ENCODE results near the gene LEFTY1.

LEFTY1 gene

GRCh38 chr1:225928186-225929175 lies 39.5 kb upstream of the LEFTY1 start:
- Histone ChIP-seq H3K9me3 (ENCODE audit: control insufficient read depth in 1 of 2, low read length in 2 of 2) (no peaks in the 10 kb centered on the region), H3K4me1 (ENCODE audit: control insufficient read depth in 1 of 2, insufficient read depth in 2 of 2, low read length in 2 of 2) (peaks cover under 1 to 1% of the 10 kb centered on the region in 2 donors), H3K27ac (ENCODE audit: low read depth, low read length) (no peak overlapping the region), H3K4me3 (ENCODE audit: low read depth in 1 of 2, low read length in 2 of 2) (no peak overlapping the region), H3K9ac (ENCODE audit: low read depth in 1 of 2, low read length in 2 of 2) (no peak overlapping the region), H3K27me3 (ENCODE audit: control insufficient read depth in 1 of 2, insufficient read depth in 2 of 2, low read length in 2 of 2) (no peaks in the 10 kb centered on the region), H3K36me3 (ENCODE audit: control insufficient read depth in 1 of 2, insufficient read depth in 2 of 2, low read length in 2 of 2) (no peaks in the 10 kb centered on the region)

GRCh38 chr1:225926551-225927113 lies 37.7 kb upstream of the LEFTY1 start:
- Histone ChIP-seq H3K27me3 (ENCODE audit: control insufficient read depth in 1 of 2, insufficient read depth in 2 of 2, low read length in 2 of 2) (no peaks in the 10 kb centered on the region), H3K9ac (ENCODE audit: low read depth in 1 of 2, low read length in 2 of 2) (no peak overlapping the region), H3K36me3 (ENCODE audit: control insufficient read depth in 1 of 2, insufficient read depth in 2 of 2, low read length in 2 of 2) (peaks cover 6% of the 10 kb centered on the region in 2 donors), H3K4me1 (ENCODE audit: control insufficient read depth in 1 of 2, insufficient read depth in 2 of 2, low read length in 2 of 2) (peaks cover 12 to 20% of the 10 kb centered on the region in 2 donors), H3K4me3 (ENCODE audit: low read depth in 1 of 2, low read length in 2 of 2) (no peak overlapping the region), H3K27ac (ENCODE audit: low read depth, low read length) (no peak overlapping the region), H3K9me3 (ENCODE audit: control insufficient read depth in 1 of 2, low read length in 2 of 2) (no peaks in the 10 kb centered on the region)

- H3K9me3 ChIP-seq (ENCODE audit: control insufficient read depth in 1 of 2, low read length in 2 of 2) = no peaks in the 10 kb centered on the region
- peak within 1 kb of the TSS; percentile 91 to 98 for H3K9ac ChIP-seq (ENCODE audit: low read depth in 1 of 2, low read length in 2 of 2)
- peaks cover 11 to 19% of the 10 kb centered on the region in 2 donors for H3K36me3 ChIP-seq (ENCODE audit: control insufficient read depth in 1 of 2, insufficient read depth in 2 of 2, low read length in 2 of 2)
- H3K4me3 ChIP-seq (ENCODE audit: low read depth in 1 of 2, low read length in 2 of 2) = peak within 1 kb of the TSS; percentile 96 to 97
- H3K4me1 ChIP-seq (ENCODE audit: control insufficient read depth in 1 of 2, insufficient read depth in 2 of 2, low read length in 2 of 2) = peaks cover 20 to 21% of the 10 kb centered on the region in 2 donors
- no peaks in the 10 kb centered on the region for H3K27me3 ChIP-seq (ENCODE audit: control insufficient read depth in 1 of 2, insufficient read depth in 2 of 2, low read length in 2 of 2)
- H3K27ac ChIP-seq (ENCODE audit: low read depth, low read length) = peak within 1 kb of the TSS; percentile 82
Measured at GRCh38 chr1:225923692-225924555, 35.0 kb upstream of the LEFTY1 start, which contains the start of gene PYCR2. Gene PYCR2 (minus strand): TSS chr1:225924250. CDS start chr1:225924110, 140 bp downstream.

- peaks cover 20 to 21% of the 10 kb centered on the region in 2 donors for H3K4me1 ChIP-seq (ENCODE audit: control insufficient read depth in 1 of 2, insufficient read depth in 2 of 2, low read length in 2 of 2)
- peak overlapping the region; percentile 96 to 97 for H3K4me3 ChIP-seq (ENCODE audit: low read depth in 1 of 2, low read length in 2 of 2)
- H3K9me3 ChIP-seq (ENCODE audit: control insufficient read depth in 1 of 2, low read length in 2 of 2) = no peaks in the 10 kb centered on the region
- H3K36me3 ChIP-seq (ENCODE audit: control insufficient read depth in 1 of 2, insufficient read depth in 2 of 2, low read length in 2 of 2) = peaks cover 11 to 19% of the 10 kb centered on the region in 2 donors
- no peaks in the 10 kb centered on the region for H3K27me3 ChIP-seq (ENCODE audit: control insufficient read depth in 1 of 2, insufficient read depth in 2 of 2, low read length in 2 of 2)
- H3K9ac ChIP-seq (ENCODE audit: low read depth in 1 of 2, low read length in 2 of 2) = peak overlapping the region; percentile 91 to 98
- no peak overlapping the region for H3K27ac ChIP-seq (ENCODE audit: low read depth, low read length)
Measured at GRCh38 chr1:225923381-225923691, 34.4 kb upstream of the LEFTY1 start.

GRCh38 chr1:225921734-225922709 lies 33.1 kb upstream of the LEFTY1 start:
- Histone ChIP-seq H3K4me1 (ENCODE audit: control insufficient read depth in 1 of 2, insufficient read depth in 2 of 2, low read length in 2 of 2) (peaks cover 20 to 21% of the 10 kb centered on the region in 2 donors), H3K4me3 (ENCODE audit: low read depth in 1 of 2, low read length in 2 of 2) (peak overlapping the region in 1 of 2 donors; percentile 96), H3K9me3 (ENCODE audit: control insufficient read depth in 1 of 2, low read length in 2 of 2) (no peaks in the 10 kb centered on the region), H3K9ac (ENCODE audit: low read depth in 1 of 2, low read length in 2 of 2) (peak overlapping the region in 1 of 2 donors; percentile 29), H3K27ac (ENCODE audit: low read depth, low read length) (no peak overlapping the region), H3K27me3 (ENCODE audit: control insufficient read depth in 1 of 2, insufficient read depth in 2 of 2, low read length in 2 of 2) (no peaks in the 10 kb centered on the region), H3K36me3 (ENCODE audit: control insufficient read depth in 1 of 2, insufficient read depth in 2 of 2, low read length in 2 of 2) (peaks cover 11 to 26% of the 10 kb centered on the region in 2 donors)

GRCh38 chr1:225919906-225920305 lies 31.0 kb upstream of the LEFTY1 start:
- Histone ChIP-seq H3K36me3 (ENCODE audit: control insufficient read depth in 1 of 2, insufficient read depth in 2 of 2, low read length in 2 of 2) (peaks cover 11 to 37% of the 10 kb centered on the region in 2 donors), H3K4me1 (ENCODE audit: control insufficient read depth in 1 of 2, insufficient read depth in 2 of 2, low read length in 2 of 2) (peaks cover 20 to 21% of the 10 kb centered on the region in 2 donors), H3K9me3 (ENCODE audit: control insufficient read depth in 1 of 2, low read length in 2 of 2) (no peaks in the 10 kb centered on the region), H3K9ac (ENCODE audit: low read depth in 1 of 2, low read length in 2 of 2) (no peak overlapping the region), H3K27me3 (ENCODE audit: control insufficient read depth in 1 of 2, insufficient read depth in 2 of 2, low read length in 2 of 2) (no peaks in the 10 kb centered on the region), H3K4me3 (ENCODE audit: low read depth in 1 of 2, low read length in 2 of 2) (no peak overlapping the region), H3K27ac (ENCODE audit: low read depth, low read length) (no peak overlapping the region)

GRCh38 chr1:225918280-225918679 lies 29.3 kb upstream of the LEFTY1 start:
- Histone ChIP-seq H3K4me1 (ENCODE audit: control insufficient read depth in 1 of 2, insufficient read depth in 2 of 2, low read length in 2 of 2) (peaks cover 17 to 18% of the 10 kb centered on the region in 2 donors), H3K36me3 (ENCODE audit: control insufficient read depth in 1 of 2, insufficient read depth in 2 of 2, low read length in 2 of 2) (peaks cover 11 to 37% of the 10 kb centered on the region in 2 donors), H3K27me3 (ENCODE audit: control insufficient read depth in 1 of 2, insufficient read depth in 2 of 2, low read length in 2 of 2) (no peaks in the 10 kb centered on the region), H3K4me3 (ENCODE audit: low read depth in 1 of 2, low read length in 2 of 2) (no peak overlapping the region), H3K9me3 (ENCODE audit: control insufficient read depth in 1 of 2, low read length in 2 of 2) (no peaks in the 10 kb centered on the region), H3K9ac (ENCODE audit: low read depth in 1 of 2, low read length in 2 of 2) (no peak overlapping the region), H3K27ac (ENCODE audit: low read depth, low read length) (no peak overlapping the region)

GRCh38 chr1:225917536-225917935 lies 28.6 kb upstream of the LEFTY1 start:
- Histone ChIP-seq H3K36me3 (ENCODE audit: control insufficient read depth in 1 of 2, insufficient read depth in 2 of 2, low read length in 2 of 2) (peaks cover 11 to 37% of the 10 kb centered on the region in 2 donors), H3K27ac (ENCODE audit: low read depth, low read length) (no peak overlapping the region), H3K9ac (ENCODE audit: low read depth in 1 of 2, low read length in 2 of 2) (no peak overlapping the region), H3K4me3 (ENCODE audit: low read depth in 1 of 2, low read length in 2 of 2) (no peak overlapping the region), H3K4me1 (ENCODE audit: control insufficient read depth in 1 of 2, insufficient read depth in 2 of 2, low read length in 2 of 2) (peaks cover 10% of the 10 kb centered on the region in 2 donors), H3K27me3 (ENCODE audit: control insufficient read depth in 1 of 2, insufficient read depth in 2 of 2, low read length in 2 of 2) (no peaks in the 10 kb centered on the region), H3K9me3 (ENCODE audit: control insufficient read depth in 1 of 2, low read length in 2 of 2) (no peaks in the 10 kb centered on the region)

GRCh38 chr1:225917101-225917500 lies 28.2 kb upstream of the LEFTY1 start:
- Histone ChIP-seq H3K9me3 (ENCODE audit: control insufficient read depth in 1 of 2, low read length in 2 of 2) (no peaks in the 10 kb centered on the region), H3K27ac (ENCODE audit: low read depth, low read length) (no peak overlapping the region), H3K9ac (ENCODE audit: low read depth in 1 of 2, low read length in 2 of 2) (no peak overlapping the region), H3K27me3 (ENCODE audit: control insufficient read depth in 1 of 2, insufficient read depth in 2 of 2, low read length in 2 of 2) (no peaks in the 10 kb centered on the region), H3K36me3 (ENCODE audit: control insufficient read depth in 1 of 2, insufficient read depth in 2 of 2, low read length in 2 of 2) (peaks cover 9 to 35% of the 10 kb centered on the region in 2 donors), H3K4me3 (ENCODE audit: low read depth in 1 of 2, low read length in 2 of 2) (no peak overlapping the region), H3K4me1 (ENCODE audit: control insufficient read depth in 1 of 2, insufficient read depth in 2 of 2, low read length in 2 of 2) (peaks cover 6 to 8% of the 10 kb centered on the region in 2 donors)
